ENCODE results near the gene SPATS2L.
A peak's percentile ranks its signal among the peaks of the same experiment; 100 is the strongest.

The SPATS2L gene

DNA sequence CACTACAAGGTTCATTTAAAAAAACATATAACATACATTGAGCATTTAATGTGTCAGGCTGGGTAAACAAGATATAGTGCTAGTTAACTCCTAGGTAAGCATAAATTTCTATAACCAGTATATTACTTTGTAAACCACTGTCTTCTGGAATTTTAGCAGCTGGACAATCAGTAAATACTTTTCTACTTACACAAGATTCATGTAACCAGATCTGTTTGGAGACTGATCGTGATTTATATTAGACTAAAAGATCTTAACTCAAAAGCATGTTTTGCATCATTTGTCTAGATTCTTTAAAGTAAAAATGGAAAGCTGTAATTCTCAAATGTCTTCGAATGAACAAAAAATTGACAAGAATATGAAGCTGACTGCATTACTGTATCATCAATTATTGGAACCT, 218.6 kb downstream of the SPATS2L start:
- no peak for DNase-seq

- no peak for DNase-seq
Measured at GRCh38 chr2:200525551-200525881, 219.0 kb downstream of the SPATS2L start.

DNA sequence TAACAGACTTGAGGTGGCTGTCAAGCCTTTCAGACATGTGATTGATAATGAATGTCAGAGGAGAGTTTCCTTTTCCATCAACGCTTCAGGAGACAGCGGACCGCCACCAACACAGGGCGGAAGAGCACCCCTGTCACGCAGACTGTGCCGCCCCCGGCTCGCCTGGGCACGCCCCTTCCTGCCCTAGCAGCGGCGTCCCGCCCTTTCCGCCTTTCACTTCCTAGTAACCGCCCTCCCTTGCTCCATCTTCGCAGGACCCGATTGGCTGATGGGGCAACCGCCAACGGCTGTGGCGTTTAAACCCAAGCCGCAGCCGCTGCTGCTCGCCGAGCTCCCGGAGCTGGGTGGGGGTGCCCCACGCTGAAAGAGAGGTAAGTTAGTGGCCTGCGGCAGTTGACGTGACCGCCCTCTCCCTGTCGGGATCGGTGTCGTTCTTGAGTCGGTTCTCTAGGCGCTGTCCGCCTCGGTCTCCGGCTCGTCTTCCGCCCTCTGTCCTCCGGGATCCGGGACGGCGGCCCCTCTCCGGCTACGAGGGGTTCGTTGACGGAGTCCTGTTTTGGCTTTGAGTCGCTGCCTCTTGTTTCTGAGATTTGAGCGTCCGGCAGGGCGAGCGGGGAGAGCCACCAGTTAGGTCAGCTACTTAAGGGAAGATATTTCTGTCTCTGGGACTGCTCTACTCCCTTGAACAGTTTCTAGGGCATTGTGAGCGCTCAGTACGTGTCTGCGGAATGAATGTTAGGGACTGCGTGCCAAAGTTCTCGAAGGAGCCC, 219.6 kb downstream of the SPATS2L start, which contains the start of gene SGO2:
Gene SGO2, plus strand, starts transcription at position 326 of the 770 bp plus-strand sequence. CDS start 6,769 bp downstream, outside the sequence.
- DNase-seq = peak; percentile 94

- no peak for DNase-seq
Measured at GRCh38 chr2:200528228-200528627, 221.7 kb downstream of the SPATS2L start.
